H4 (cell line): ENCODE data around the gene IQCN. TPM values are rescaled to one million over a fixed set of nuclear protein-coding genes. Genes with fewer than 3 reads are reported as not detected.
"Not testable (repeated sequence)": the region's sequence is repeated elsewhere in the genome, so short reads cannot be mapped to it uniquely, and the experiment has no call there.

Experiments
- DNase-seq: peaks from one replicate; pipeline ENCODE4 v3.0.0-alpha.2; 2015; ENCODE audit warnings: low spot score
- total RNA-seq: library from RNA; depleted of rRNA; stranded (reverse); fragments of >200 nt; shearing (Covaris generic); gene quantifications from 2 replicates; pipeline ENCODE4 v1.2.3, GENCODE V29; 2014; rRNA removed

The IQCN gene
- total RNA-seq, 1 experiment from 2014 or later: 0.62 TPM

GRCh38 chr19:18209912-18210311 lies 64.3 kb downstream of the IQCN start:
- not testable (repeated sequence) for DNase-seq

- DNase-seq: peak; percentile 70
These were observed 65.9 kb downstream of the IQCN start for GRCh38 chr19:18208098-18208951.

Other genes starting within 250 kb of the IQCN start
- gene IL12RB1, start 187.5 kb downstream of the IQCN start, total RNA-seq: 2.4 TPM in 2 replicates
- gene MAST3, start 176.7 kb downstream of the IQCN start, total RNA-seq: 2.4 and 3.1 TPM in 2 replicates
- 9.8 and 25.1 TPM in 2 replicates for gene PIK3R2, start 121.3 kb downstream of the IQCN start, total RNA-seq
- gene IFI30, start 100.6 kb downstream of the IQCN start, total RNA-seq: 156 and 172 TPM in 2 replicates
- 17.7 and 30.9 TPM in 2 replicates for gene MPV17L2, start 81.2 kb downstream of the IQCN start, total RNA-seq
- 0.41 and 2.2 TPM in 2 replicates for gene RAB3A, start 70.4 kb downstream of the IQCN start, total RNA-seq
- gene PDE4C, start 48.0 kb downstream of the IQCN start, total RNA-seq: 0.06 TPM in 1 of 2 replicates, not detected in the other
- gene JUND, start 7.2 kb upstream of the IQCN start, total RNA-seq: 29.1 and 86.4 TPM in 2 replicates
- 349 and 397 TPM in 2 replicates for gene LSM4, start 48.6 kb upstream of the IQCN start, total RNA-seq
- 2.9 and 12.1 TPM in 2 replicates for gene PGPEP1, start 66.1 kb upstream of the IQCN start, total RNA-seq
- gene GDF15, start 111.7 kb upstream of the IQCN start, total RNA-seq: 376 and 378 TPM in 2 replicates
- 0.06 and 0.35 TPM in 2 replicates for gene LRRC25, start 123.2 kb upstream of the IQCN start, total RNA-seq
- 44.6 and 60.9 TPM in 2 replicates for gene SSBP4, start 144.9 kb upstream of the IQCN start, total RNA-seq
- 0.33 and 0.45 TPM in 2 replicates for gene ISYNA1, start 163.7 kb upstream of the IQCN start, total RNA-seq
- gene ELL, start 247.6 kb upstream of the IQCN start, total RNA-seq: 4.9 and 5.8 TPM in 2 replicates